Heart right ventricle (tissue), 16 donors: ENCODE data around the gene RALGPS1. TPM values are rescaled to one million over a fixed set of nuclear protein-coding genes. Genes with fewer than 3 reads are reported as not detected.

ENCODE experiments used
- ATAC-seq, 8 donors: fragments of 200-7000 bp; cut with Tn5 transposase; one replicate each; pipeline ENCODE4 v1.9.1; 2020; ENCODE audit warnings: mild to moderate bottlenecking in 8 of 8, moderate library complexity in 8 of 8, moderate number of reproducible peaks in 1 of 8
- DNase-seq, 2 donors: peaks; one replicate each; pipeline ENCODE4 v3.0.0-alpha.2; 2020
- H3K27ac ChIP-seq, 10 donors: fragments of 200-600 bp; sonication (generic) in 2 of 10; one replicate each; pipeline versions ENCODE4 v1.5.0 to v1.8.0; 2020 to 2022; ENCODE audit warnings: mild to moderate bottlenecking in 3 of 10
- H3K27me3 ChIP-seq, 7 donors: fragments of 200-600 bp; one replicate each; pipeline ENCODE4 v1.8.0; 2021 to 2022; ENCODE audit warnings: mild to moderate bottlenecking in 2 of 7
- H3K36me3 ChIP-seq, 9 donors: fragments of 200-600 bp; sonication (generic) in 1 of 9; one replicate each; pipeline versions ENCODE4 v1.5.0 to v1.8.0; 2020 to 2022; ENCODE audit warnings: mild to moderate bottlenecking in 2 of 9
- H3K4me1 ChIP-seq, 9 donors: fragments of 200-600 bp; sonication (generic) in 1 of 9; one replicate each; pipeline versions ENCODE4 v1.5.0 to v1.8.0; 2020 to 2022; ENCODE audit warnings: mild to moderate bottlenecking in 4 of 9
- H3K4me3 ChIP-seq, 10 donors: fragments of 200-600 bp; sonication (generic) in 2 of 10; one replicate each; pipeline versions ENCODE4 v1.5.0 to v1.8.0; 2020 to 2022; ENCODE audit warnings: mild to moderate bottlenecking in 7 of 10, moderate library complexity in 2 of 10
- H3K9me3 ChIP-seq, 11 donors: fragments of 200-600 bp in 10 of 11; sonication (generic) in 2 of 11; one replicate each; pipeline versions ENCODE4 v1.5.0 to v1.8.0; 2013 to 2022; ENCODE audit warnings: mild to moderate bottlenecking in 2 of 11, control low read depth in 1 of 11, moderate library complexity in 1 of 11
- WGBS, 2 donors: extraction: QIAGEN DNeasy Blood & Tissue Kit; methylation state at CpG; one replicate each; pipeline ENCODE4 v1.1.7; 2013; ENCODE audit warnings: inconsistent platforms in 1 of 2; 5-methylcytosine and 5-hydroxymethylcytosine counted together
- intact Hi-C, 10 donors: fragments of 100-400 bp; cut with DNase I; formaldehyde crosslinking; loops; one replicate each; pipeline versions ENCODE4 v1.11.1 to v1.14.2; 2022
- polyA plus RNA-seq, 2 donors: library from polyadenylated mRNA; stranded (reverse); fragments of 200-250 nt; gene quantifications; one replicate each; pipeline ENCODE4 v1.2.3, GENCODE V29; 2013
- total RNA-seq, 10 donors: library from RNA; stranded (reverse); fragmentation: NEBNext Ultra II Directional in 3 of 10; extraction: Animal tissue kit (Norgen Biotek cat#: 25700) in 3 of 10; gene quantifications; one replicate each; pipeline versions ENCODE4 v1.2.1 to v1.2.4, GENCODE V29; 2021 to 2023
- TF ChIP-seq, protein P1 (sequence below), 9 donors: fragments of 200-600 bp; sonication (generic) in 2 of 9; IDR thresholded peaks; one replicate each; pipeline versions ENCODE4 v1.5.0 to v1.8.0; 2021 to 2022; ENCODE audit warnings: antibody characterized with exemption in 9 of 9, mild to moderate bottlenecking in 5 of 9, moderate library complexity in 1 of 9
- donor health status: Arrhythmogenic right ventricular cardiomyopathy.
- donor health status: ischemic (EF 13 %, LVEDD 7.1; RV severe dilation, severe dysfunction).
- donor health status: healthy with polysubstance abuse.
- donor health status: DM: no; HTN: yes; CAD: no.
- donor health status: DM: no; HTN: no; CAD: no.
- donor health status: ischemic (EF 25% LVEDD 6.9; RV normal size, moderate dysfunction).
- donor health status: ischemic (EF 25% LVEDD 5.7; RV mildly dilated, moderate dysfunction).
- donor health status: healthy.
- donor health status: DM: yes; HTN: yes; CAD: no.
- donor health status: Ischemic cardiomyopathy.
- donor health status: ischemic (EF 35%, LVEDD 5.7; RV mildly dilated, moderate dysfunction).
- donor health status: nonischemic (EF 11% LVEDD 7.7; RV severe dilation, severe dysfunction).
- donor health status: DM: yes; HTN: yes; CAD: no.
- donor health status: PGD.
- donor health status: ischemic (EF 29% LVEDD 5.4; RV normal size, mild dysfunction).
- donor health status: nonischemic (EF 23%, LVEDD 6.1; RV moderate dilation, normal function).

The RALGPS1 gene
- total and polyA plus RNA-seq, 12 donors, result 4.2 to 25.0 (median 16.8) TPM

DNA sequence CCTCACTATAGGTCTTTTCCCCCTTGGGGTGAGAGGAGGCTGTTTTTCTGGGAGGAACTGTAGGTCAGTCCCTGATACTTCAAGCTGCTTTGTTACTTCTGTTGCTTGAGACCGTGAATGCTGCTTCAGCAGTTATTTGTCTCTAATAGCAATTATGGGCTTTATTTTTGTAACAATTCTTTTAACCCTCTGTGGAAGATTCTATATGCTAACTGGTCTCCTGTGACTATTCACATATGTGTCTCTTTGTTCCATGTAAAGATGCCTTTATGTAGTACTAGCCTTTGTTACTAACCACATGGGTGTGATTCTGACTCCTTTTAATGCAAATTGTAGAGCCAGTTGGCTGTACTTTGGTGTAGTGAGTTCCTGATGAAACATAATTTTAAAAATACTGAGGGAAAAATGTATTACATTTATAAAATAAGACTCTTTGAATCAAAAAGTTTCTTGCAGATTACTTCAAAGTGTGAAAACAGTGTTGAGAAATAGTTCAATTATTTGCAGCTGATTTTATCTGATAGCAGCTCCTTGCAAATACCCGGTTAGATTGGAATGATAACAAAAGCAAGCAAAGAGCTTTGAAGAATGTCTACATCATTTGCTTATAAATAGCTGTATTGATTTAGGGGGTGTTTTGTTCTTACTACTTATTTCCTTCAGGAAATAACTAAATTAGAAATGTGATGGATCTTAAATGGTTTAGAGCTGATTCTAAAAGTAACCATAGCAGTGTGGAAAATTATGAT, 161.2 kb downstream of the RALGPS1 start:
- ATAC-seq (no peak), DNase-seq (no peak)
- H3K4me3 ChIP-seq, result no peak overlapping the region
- intact Hi-C loops, result loop anchor here in 1 of 10 donors (5.0 kb wide), 1 partner anchor 47 kb away; the partner anchor contains the start of gene ANGPTL2
- H3K27ac ChIP-seq, result peak overlapping the region in 5 of 10 donors; percentile 30 to 68 (median 60)
- peaks cover 0 to 9% (median 0%) of the 10 kb centered on the region in 9 donors for H3K36me3 ChIP-seq
- peaks cover 0 to 13% (median 0%) of the 10 kb centered on the region in 11 donors for H3K9me3 ChIP-seq
- H3K27me3 ChIP-seq, result no peaks in the 10 kb centered on the region
- TF ChIP-seq, protein P1, sequence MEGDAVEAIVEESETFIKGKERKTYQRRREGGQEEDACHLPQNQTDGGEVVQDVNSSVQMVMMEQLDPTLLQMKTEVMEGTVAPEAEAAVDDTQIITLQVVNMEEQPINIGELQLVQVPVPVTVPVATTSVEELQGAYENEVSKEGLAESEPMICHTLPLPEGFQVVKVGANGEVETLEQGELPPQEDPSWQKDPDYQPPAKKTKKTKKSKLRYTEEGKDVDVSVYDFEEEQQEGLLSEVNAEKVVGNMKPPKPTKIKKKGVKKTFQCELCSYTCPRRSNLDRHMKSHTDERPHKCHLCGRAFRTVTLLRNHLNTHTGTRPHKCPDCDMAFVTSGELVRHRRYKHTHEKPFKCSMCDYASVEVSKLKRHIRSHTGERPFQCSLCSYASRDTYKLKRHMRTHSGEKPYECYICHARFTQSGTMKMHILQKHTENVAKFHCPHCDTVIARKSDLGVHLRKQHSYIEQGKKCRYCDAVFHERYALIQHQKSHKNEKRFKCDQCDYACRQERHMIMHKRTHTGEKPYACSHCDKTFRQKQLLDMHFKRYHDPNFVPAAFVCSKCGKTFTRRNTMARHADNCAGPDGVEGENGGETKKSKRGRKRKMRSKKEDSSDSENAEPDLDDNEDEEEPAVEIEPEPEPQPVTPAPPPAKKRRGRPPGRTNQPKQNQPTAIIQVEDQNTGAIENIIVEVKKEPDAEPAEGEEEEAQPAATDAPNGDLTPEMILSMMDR (IDR thresholded peaks at IDR 0.05), result no peak
- 52 to 60% methylated on average over 2 of the region's 2 CpGs for WGBS, 2 donors
- H3K4me1 ChIP-seq, result peaks cover 7 to 58% (median 32%) of the 10 kb centered on the region in 9 donors

DNA sequence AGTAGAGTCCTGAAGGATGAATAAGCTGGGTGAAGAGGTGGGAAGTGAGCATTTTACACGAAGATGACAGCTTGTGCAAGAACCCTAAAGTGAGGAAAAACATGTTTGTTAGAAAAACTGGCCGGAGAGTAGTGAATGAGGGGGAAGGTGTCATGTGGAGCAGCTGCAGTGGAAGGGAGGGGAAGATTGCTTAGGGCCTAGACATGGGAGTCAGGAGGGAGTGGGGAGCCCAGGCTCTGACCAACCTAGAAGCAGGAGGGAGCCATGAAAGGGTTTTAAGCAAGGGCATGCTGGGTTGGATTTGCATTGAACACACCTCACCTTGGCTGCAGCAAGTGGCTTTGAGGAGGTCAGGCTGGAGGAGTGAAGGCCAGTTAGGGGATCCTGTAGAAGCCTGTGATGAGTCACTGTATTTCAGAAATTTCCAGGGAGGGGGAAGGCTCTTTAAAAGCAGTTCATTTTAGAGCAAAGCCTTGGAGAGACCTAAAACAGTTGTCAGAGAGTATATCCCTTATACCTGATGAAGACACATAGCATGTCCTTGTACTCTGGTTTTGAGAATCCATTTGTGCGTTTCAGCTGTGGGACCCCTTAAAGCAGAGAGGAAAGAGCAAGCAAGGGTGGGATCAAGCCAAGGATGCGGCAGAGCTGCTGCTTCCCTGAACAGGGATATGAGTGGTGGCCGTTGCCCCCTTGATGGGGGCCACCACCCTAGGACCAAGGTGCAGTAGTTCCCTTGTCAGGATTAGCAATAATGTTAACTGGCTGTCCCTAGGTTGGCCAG, 162.5 kb downstream of the RALGPS1 start:
- TF ChIP-seq, protein P1 (IDR thresholded peaks at IDR 0.05), result no peak
- ATAC-seq (no peak), DNase-seq (no peak)
- H3K36me3 ChIP-seq, result no peaks in the 10 kb centered on the region
- peaks cover 0 to 3% (median 0%) of the 10 kb centered on the region in 11 donors for H3K9me3 ChIP-seq
- WGBS, 2 donors, result 82 to 84% methylated on average over 5 of the region's 5 CpGs
- peak overlapping the region in 4 of 10 donors; percentile 30 to 56 (median 40) for H3K27ac ChIP-seq
- H3K4me1 ChIP-seq, result peaks cover 7 to 65% (median 32%) of the 10 kb centered on the region in 9 donors
- no peak overlapping the region for H3K4me3 ChIP-seq
- H3K27me3 ChIP-seq, result no peaks in the 10 kb centered on the region
- intact Hi-C loops, result loop anchor here in 1 of 10 donors (5.0 kb wide), 1 partner anchor 45 kb away; the partner anchor contains the start of gene ANGPTL2

DNA sequence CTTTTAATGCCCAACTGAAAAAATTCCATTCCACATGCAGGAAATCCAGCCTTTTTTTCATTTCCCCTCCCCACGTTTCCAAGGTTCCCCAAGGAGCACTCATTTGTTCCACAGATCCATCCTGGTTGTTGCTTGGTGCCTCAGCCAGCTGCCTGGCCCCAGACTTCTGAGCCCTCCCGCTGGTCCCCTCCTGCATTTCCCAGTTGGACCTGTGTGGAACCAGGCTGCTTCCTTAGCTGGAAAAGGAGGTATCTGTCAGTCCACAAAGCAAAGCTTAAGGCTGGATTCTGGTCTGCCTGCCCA, 163.0 kb downstream of the RALGPS1 start:
- H3K36me3 ChIP-seq, result no peaks in the 10 kb centered on the region
- no peaks in the 10 kb centered on the region for H3K9me3 ChIP-seq
- intact Hi-C loops, result loop anchor here in 1 of 10 donors (5.0 kb wide), 1 partner anchor 45 kb away; the partner anchor contains the start of gene ANGPTL2
- TF ChIP-seq, protein P1 (IDR thresholded peaks at IDR 0.05), result no peak
- no peak for DNase-seq
- peak overlapping the region in 5 of 10 donors; percentile 17 to 56 (median 30) for H3K27ac ChIP-seq
- WGBS, 2 donors, result 63 to 78% methylated on average over 2 of the region's 2 CpGs
- H3K4me3 ChIP-seq, result no peak overlapping the region
- peak in 1 of 8 donors; percentile 21 for ATAC-seq
- no peaks in the 10 kb centered on the region for H3K27me3 ChIP-seq
- H3K4me1 ChIP-seq, result peaks cover 7 to 71% (median 32%) of the 10 kb centered on the region in 9 donors

DNA sequence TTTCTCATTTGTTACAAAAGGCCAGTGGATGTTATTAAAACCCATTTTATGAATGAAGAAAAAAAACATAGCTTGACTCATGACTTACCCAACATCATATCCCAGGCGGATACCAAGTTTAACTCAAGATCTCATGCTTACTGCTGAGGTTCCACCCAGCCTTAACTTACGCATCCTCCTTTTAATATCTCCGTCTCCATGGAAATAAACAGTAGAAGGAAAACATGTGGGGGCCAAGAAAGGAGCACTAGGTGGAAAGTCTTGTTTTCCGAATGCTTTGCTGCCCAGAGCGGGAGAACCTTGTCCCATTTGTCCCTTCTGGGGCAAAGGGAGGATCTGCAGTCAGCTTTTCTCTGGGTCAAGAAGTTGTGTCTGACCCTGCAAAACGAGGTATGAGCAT, 163.8 kb downstream of the RALGPS1 start:
- intact Hi-C loops, result loop anchor here in 1 of 10 donors (5.0 kb wide), 1 partner anchor 44 kb away; the partner anchor contains the start of gene ANGPTL2
- H3K4me3 ChIP-seq, result no peak overlapping the region
- H3K27ac ChIP-seq, result peak overlapping the region in 4 of 10 donors; percentile 6 to 56 (median 34)
- no peaks in the 10 kb centered on the region for H3K9me3 ChIP-seq
- H3K27me3 ChIP-seq, result no peaks in the 10 kb centered on the region
- no peak for DNase-seq
- no peaks in the 10 kb centered on the region for H3K36me3 ChIP-seq
- H3K4me1 ChIP-seq, result peaks cover 7 to 78% (median 37%) of the 10 kb centered on the region in 9 donors
- peak in 3 of 8 donors; percentile 12 to 54 (median 38) for ATAC-seq
- TF ChIP-seq, protein P1 (IDR thresholded peaks at IDR 0.05), result no peak
- 74 to 78% methylated on average over 6 of the region's 6 CpGs for WGBS, 2 donors
